ENCODE data around the gene RASAL2.

GRCh38 chr1:178456472-178456871 lies 362.6 kb downstream of the RASAL2 start:
- no peak for TF ChIP-seq POLR2AphosphoS5 (IDR thresholded peaks at IDR 0.05; ENCODE audit: borderline replicate concordance, low read depth, low read length)
- no peak for TF ChIP-seq FOXP2 (optimal IDR thresholded peaks at IDR 0.05; ENCODE audit: control extremely low read depth, extremely low read length, insufficient read depth)
